ENCODE data around the gene OR2G6.
"Not testable (repeated sequence)": the region's sequence is repeated elsewhere in the genome, so short reads cannot be mapped to it uniquely, and the experiment has no call there.

The OR2G6 gene

DNA sequence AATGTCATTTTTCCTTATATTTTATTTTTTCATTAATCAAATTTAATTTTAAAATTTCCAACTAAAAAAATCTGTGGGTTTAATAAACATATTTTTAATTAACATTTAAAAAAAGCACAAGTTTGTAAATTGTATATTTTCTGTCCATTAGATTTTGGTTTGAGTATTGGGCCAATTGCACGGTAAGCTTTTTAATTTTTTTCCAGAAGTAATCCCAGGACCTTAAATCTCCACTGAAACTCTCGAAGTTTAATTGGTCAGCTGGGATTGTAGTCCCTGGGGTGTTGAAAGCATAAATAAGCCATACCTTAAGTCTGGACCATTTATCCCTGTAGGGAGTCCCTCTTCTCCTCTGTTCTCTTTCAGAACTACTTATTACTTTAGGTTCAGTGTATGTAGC lies at the start of gene OR2G6:
OR2G6 (plus strand) TSS at position 301 of the 400 bp plus-strand sequence. CDS start 13,574 bp downstream, outside the sequence.
- not testable (repeated sequence) for DNase-seq

GRCh38 chr1:248459117-248459516 lies 48.8 kb upstream of the OR2G6 start:
- DNase-seq = not testable (repeated sequence)

DNA sequence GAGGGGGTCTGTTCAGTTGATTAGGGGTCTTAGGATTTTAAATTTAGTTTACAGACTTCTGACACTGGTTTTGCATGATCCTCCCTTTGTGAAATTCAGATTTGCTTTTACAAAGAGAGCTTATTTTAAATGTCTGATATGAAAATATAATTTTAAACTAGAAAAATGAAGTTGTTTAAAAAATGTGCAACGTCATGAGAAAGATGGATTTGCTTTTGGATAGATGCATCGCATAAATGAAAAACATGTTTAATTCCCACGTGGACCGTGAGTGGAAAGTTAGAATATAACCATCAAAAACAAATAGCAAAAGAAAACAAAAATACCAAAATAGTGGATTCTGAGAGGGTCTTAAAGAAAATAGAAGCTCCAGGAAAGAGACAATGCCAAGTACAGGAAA lies 36.7 kb upstream of the OR2G6 start:
- DNase-seq = no peak

DNA sequence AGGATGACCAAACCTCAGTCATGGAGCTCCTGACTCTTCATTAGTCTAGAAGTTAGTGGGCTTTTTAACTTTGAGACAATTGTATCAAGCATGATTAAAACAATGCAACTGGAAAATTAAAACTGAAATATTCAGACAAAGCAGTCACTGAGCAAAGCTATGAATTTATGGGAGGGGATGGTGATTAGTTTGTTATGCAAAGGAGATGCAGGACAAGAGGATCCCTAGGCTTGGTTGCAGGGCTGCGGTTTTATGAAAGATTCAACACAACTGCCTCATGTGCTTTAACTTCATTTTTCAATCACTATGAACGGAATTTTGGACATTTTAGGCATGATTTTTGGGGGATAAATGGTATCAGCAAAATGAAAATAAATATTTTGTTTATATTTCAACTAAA lies 35.8 kb upstream of the OR2G6 start:
- DNase-seq = not testable (repeated sequence)

- not testable (repeated sequence) for DNase-seq
Measured at GRCh38 chr1:248473051-248473450, 34.8 kb upstream of the OR2G6 start, which contains the start of gene OR2T3. TSS of gene OR2T3 (plus strand) at chr1:248473351. CDS start at chr1:248473351, 0 bp downstream.

- DNase-seq = not testable (repeated sequence)
Measured at GRCh38 chr1:248475660-248476059, 32.2 kb upstream of the OR2G6 start.

GRCh38 chr1:248481686-248482579 lies 25.9 kb upstream of the OR2G6 start:
- DNase-seq = not testable (repeated sequence)

DNA sequence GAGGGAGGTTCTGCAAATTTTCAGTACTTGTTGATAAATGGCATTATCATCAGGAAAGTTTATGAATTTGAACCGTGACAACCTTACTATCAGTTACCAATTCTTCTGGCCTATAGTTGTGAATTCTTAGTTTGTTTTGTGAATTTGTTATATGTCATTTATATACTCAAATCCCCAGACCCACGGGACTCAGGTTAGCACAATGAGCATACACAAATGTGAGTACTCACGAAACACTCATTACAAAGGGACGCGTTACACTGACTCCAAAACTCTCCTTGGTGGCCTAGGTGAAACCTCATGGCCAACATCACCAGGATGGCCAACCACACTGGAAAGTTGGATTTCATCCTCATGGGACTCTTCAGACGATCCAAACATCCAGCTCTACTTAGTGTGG lies 19.6 kb upstream of the OR2G6 start, which contains the start of gene OR2T5:
OR2T5 (plus strand) TSS at position 301 of the 400 bp plus-strand sequence; CDS start at position 301, 0 bp downstream.
- not testable (repeated sequence) for DNase-seq

DNA sequence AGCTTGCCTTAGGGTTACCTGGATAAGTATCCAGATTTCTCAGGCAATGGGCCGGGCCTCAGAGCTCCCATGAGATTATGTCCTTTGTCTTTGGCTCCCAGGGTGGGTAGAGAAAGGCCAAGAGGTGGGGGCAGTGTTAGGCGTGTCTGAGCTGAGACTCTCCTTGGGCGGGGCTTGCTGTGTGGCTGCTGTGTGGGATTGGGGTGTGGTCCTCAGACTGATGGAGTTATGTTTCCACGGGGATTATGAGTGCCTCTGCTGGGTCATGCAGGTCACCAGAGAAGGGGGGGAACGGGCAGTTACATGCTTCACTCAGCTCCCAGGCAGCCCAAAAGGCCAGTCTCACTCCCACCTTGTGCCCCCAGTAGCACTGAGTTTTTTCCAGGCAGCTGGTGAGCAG lies 11.2 kb upstream of the OR2G6 start:
- DNase-seq = not testable (repeated sequence)

DNA sequence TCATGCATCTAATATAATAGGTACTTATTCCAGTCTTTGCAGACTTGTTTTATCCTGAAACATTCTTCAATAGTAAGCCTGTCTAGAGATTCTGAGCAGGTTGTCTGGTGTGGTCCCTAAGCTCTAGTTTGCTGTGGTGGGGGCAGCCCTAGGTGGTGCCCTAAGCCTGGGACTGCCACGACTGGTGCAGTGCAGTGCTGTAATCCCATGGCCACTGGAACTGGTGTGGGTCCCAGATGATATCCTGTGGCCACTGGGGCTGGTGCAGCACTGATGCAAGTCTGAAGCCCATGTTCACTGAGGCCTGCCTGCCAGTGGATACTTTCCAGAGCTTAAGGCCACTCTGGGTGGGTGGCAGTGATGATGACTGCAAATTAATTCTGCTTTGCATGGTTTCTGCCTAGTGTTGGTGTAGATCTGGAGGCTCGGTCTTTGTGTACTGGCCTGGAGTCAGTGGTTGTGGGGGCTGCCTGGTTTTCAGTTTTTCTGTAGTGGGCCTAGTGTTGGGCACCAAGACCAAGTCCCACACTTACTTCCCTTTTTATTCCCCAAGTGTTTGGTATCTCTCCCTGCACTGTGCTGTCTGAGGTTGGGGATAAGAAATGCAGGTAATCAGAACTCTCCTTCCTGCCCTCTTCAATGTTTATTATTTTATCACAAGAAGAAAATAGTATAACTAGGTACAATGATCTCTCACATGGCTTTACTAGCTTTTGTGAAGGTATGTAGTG lies 7.4 kb upstream of the OR2G6 start:
- DNase-seq = not testable (repeated sequence)

DNA sequence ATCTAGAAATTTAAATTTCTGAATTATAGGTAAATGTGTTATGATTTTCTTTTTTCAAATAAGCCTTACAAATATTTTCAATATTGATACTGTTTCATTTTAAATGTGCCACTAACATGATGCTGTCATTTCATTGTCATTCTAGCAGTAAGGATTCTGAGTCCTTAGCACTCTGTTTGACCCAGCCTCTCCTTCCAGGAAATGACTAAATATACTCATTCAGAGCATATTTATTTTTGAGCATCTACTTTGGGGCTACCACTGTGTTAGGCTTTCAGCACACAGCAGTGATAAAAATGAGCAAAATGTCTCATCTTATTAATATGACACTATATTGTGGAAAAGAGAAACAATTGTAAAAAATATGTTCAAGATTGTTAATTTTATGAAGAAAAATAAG lies 2.3 kb downstream of the OR2G6 start:
- not testable (repeated sequence) for DNase-seq

DNA sequence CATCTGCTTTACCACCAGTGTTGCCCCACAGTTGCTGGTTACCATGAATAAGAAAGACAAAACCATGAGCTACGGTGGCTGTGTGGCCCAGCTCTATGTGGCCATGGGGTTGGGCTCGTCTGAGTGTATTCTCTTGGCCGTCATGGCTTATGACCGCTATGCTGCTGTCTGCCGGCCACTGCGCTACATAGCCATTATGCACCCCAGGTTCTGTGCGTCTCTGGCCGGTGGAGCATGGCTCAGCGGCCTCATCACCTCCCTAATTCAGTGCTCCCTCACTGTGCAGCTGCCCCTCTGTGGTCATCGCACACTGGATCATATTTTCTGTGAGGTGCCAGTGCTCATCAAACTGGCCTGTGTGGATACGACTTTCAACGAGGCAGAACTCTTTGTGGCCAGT lies 14.0 kb downstream of the OR2G6 start:
- DNase-seq = no peak

- not testable (repeated sequence) for DNase-seq
Measured at GRCh38 chr1:248537449-248537848, 29.6 kb downstream of the OR2G6 start.

- DNase-seq = not testable (repeated sequence)
Measured at GRCh38 chr1:248547383-248547782, 39.5 kb downstream of the OR2G6 start.

DNA sequence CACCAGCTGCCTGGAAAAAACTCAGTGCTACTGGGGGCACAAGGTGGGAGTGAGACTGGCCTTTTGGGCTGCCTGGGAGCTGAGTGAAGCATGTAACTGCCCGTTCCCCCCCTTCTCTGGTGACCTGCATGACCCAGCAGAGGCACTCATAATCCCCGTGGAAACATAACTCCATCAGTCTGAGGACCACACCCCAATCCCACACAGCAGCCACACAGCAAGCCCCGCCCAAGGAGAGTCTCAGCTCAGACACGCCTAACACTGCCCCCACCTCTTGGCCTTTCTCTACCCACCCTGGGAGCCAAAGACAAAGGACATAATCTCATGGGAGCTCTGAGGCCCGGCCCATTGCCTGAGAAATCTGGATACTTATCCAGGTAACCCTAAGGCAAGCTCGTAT lies 43.2 kb downstream of the OR2G6 start:
- DNase-seq = not testable (repeated sequence)

GRCh38 chr1:248562672-248563071 lies 54.8 kb downstream of the OR2G6 start, which contains the start of gene OR2T29:
TSS of gene OR2T29 (minus strand) at chr1:248562772. CDS start at chr1:248559491, 3,281 bp downstream.
- not testable (repeated sequence) for DNase-seq

- not testable (repeated sequence) for DNase-seq
Measured at GRCh38 chr1:248565530-248566373, 57.9 kb downstream of the OR2G6 start.

GRCh38 chr1:248569049-248569448 lies 61.2 kb downstream of the OR2G6 start:
- not testable (repeated sequence) for DNase-seq

DNA sequence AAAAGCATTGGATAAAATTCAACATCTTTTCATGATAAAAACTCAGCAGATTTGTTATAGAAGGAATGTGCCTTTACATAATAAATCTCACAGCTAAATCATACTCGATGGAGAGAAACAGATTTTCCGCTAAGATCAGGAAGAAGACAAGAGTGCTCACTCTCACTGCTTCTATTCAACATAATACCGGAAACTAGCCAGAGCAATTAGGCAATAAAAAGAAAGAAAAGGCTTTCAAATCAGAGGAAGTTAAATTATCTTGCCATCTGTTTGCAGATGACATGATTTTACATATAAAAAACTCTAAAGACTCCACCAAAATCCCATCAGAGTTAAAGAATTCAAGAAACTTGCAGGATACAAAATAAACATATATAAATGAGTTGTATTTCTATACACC lies 62.9 kb downstream of the OR2G6 start:
- not testable (repeated sequence) for DNase-seq

GRCh38 chr1:248572049-248572448 lies 64.2 kb downstream of the OR2G6 start:
- DNase-seq = not testable (repeated sequence)

- DNase-seq = not testable (repeated sequence)
Measured at GRCh38 chr1:248573856-248574255, 66.0 kb downstream of the OR2G6 start.

GRCh38 chr1:248574657-248575056 lies 66.8 kb downstream of the OR2G6 start, which contains the start of gene OR2T34:
TSS of gene OR2T34 (minus strand) at chr1:248574757. CDS start at chr1:248574757, 0 bp downstream.
- not testable (repeated sequence) for DNase-seq
